NCI-H510A treated with DMSO at 0.1 percent for 48 hours (cell line): ENCODE results near the gene OR1F1.
A peak's percentile ranks its signal among the peaks of the same experiment; 100 is the strongest.
"Not testable (repeated sequence)": the region's sequence is repeated elsewhere in the genome, so short reads cannot be mapped to it uniquely, and the experiment has no call there.

Source experiments
- DNase-seq: peaks from one replicate; lab custom pipeline; 2025; lab: John Stamatoyannopoulos, UW

OR1F1 gene

DNA sequence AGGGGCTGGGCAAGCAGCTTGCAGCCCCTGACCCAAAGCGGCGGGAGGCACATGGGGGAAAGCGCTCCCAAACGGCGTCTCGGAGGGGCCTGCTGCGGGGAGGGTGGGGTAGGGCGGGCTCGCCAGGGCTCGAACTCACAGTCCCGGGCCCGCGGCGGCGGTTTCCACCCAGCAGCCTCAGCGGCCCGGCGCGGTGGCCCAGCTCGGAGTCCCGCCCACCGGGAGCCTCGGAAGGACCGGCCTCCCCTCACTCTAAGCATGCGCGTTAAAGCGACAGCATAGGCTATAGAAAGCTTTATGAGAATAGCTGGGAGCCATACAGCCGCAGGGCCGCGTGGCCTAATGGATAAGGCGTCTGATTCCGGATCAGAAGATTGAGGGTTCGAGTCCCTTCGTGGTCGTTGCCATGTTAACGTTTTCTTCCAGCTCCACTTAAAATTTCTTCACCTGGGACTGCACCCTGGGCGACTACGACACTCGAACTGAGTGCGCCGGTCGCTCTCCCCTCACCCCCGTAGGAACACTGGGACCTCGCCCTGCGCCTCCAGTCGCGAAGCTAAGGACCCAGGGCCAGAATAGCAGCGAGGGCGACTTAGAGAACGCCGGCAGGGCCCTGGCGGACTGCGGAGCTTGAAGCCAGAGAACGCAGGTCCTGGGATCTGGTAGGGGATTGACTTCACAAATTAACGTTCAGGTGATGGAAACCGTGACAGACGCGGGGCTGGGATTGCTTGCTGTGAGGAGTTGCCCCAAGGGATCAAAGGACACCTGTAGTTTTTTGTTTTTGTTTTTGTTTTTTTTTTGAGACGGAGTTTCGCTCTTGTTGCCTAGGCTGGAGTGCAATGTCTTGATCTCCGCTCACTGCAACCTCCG lies 37.4 kb upstream of the OR1F1 start:
- DNase-seq: peak; percentile 78

GRCh38 chr16:3152027-3152276 lies 36.1 kb upstream of the OR1F1 start:
- DNase-seq: no peak

- DNase-seq: peak; percentile 84
Observed at GRCh38 chr16:3152277-3152990, 35.6 kb upstream of the OR1F1 start.

DNA sequence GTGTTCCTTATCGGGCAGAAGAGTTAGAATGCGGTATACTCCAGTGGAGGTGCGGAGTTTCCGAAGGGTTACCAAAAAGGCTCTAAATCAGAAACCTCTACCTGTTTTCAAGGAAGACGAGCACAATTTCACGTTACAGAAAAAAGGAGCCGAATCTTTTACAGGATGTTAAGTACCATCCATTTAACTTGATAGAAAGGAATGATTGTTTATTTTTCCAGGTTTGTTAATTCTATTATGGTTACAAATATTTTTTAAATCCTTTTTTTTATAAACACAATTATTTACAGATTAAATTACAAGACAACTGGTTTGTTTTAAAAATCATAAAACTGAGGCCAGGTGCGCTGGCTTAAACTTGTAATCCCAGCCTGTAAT lies 35.0 kb upstream of the OR1F1 start:
- no peak for DNase-seq

DNA sequence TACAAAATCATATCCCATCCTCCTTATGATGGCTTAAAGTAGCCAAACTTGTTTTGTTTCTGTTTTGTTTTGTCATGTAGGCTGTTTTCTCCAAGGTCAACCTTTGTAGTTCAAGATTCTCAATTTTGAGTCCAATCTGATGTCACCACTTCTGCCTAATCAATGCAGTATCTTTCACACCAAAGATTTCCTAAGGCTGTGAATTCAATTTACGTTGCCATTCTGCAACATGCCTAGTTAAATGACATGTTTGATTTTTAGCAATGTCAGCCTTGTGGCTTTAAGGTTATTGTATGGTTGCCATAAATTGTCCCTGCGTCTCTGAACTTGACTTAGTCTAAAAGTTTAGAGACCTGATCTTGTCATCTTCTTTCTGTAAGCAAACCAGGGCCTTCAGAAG lies 32.8 kb upstream of the OR1F1 start:
- DNase-seq: no peak

DNA sequence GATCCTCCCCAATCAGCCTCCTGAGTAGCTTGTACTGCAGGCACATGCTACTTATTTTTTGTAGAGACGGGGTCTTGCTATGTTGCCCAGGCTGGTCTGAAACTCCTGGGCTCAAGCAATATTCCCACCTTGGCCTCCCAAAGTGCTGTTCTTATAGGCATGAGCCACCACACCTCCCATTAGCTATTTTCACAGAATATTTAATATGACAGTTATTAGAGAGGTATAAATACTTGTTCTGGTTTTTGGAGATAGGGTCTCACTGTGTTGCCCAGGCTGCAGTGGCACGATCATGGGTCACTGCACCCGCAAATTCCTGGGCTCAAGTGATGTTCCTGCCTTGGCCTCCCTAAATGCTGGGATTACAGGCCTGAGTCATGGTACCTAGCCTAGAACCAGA lies 32.0 kb upstream of the OR1F1 start:
- no peak for DNase-seq

GRCh38 chr16:3157229-3158025 lies 30.6 kb upstream of the OR1F1 start:
- DNase-seq: peak; percentile 67

DNA sequence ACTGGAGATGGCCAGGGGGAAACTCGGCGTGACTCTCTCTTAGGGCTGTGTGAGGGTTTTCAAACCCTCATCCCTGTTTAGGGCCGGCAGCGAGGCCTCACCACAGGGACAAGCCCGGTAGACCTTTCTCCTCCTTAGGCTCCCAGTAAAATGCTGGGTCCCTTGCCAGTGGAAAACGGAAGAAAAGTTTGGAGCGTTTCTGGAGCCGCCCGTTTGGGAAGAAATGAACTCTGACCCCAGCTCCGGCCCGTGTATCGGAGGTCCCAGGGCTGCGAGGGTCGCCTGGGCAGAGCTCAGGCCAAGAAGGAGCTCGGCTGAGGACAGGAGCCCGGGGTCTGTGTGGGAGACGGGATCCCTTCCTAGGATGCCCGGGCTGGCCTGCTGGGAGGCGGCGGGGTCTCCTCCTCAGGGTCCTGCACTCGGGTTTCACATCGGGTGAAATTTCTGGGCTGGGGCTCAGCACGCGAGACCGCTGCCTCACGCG lies 29.9 kb upstream of the OR1F1 start:
- no peak for DNase-seq

DNA sequence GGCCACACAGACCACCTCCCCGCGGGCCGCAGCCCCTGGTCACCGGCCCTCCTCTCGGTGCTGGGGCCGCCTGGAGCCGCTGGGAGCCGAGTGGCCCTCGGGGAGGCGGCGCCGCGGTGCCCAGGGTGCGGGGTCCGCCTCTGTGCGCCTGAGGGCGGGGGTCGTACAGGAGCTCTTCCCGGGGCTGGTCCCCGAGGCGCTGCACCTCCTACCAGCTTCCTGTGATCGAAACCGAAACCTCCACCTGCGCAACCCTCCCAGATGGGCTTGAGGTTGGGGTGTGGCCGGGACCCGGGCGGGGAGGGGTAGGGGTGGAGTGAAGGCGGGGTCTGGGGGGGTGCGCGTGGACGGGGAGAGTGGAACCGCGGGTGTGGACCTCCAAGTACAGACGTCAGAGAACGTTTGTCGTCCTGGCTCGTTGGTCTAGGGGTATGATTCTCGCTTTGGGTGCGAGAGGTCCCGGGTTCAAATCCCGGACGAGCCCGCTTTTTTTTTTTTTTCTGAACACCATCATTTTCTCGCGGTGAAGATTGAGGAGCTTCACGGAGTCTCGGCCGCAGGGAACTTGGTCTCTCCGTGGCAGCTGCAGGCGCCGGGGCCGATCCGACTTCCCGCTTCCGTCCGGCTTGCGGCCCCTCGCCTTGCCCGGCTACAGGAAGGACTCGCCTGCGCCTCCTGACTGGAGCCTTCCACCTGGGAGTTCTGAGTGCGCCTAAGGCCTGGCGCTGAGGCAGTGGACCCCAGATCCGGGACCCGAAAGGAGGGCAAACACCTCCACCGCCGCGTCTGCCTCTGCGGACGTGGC lies 29.3 kb upstream of the OR1F1 start:
- DNase-seq: peak; percentile 23

DNA sequence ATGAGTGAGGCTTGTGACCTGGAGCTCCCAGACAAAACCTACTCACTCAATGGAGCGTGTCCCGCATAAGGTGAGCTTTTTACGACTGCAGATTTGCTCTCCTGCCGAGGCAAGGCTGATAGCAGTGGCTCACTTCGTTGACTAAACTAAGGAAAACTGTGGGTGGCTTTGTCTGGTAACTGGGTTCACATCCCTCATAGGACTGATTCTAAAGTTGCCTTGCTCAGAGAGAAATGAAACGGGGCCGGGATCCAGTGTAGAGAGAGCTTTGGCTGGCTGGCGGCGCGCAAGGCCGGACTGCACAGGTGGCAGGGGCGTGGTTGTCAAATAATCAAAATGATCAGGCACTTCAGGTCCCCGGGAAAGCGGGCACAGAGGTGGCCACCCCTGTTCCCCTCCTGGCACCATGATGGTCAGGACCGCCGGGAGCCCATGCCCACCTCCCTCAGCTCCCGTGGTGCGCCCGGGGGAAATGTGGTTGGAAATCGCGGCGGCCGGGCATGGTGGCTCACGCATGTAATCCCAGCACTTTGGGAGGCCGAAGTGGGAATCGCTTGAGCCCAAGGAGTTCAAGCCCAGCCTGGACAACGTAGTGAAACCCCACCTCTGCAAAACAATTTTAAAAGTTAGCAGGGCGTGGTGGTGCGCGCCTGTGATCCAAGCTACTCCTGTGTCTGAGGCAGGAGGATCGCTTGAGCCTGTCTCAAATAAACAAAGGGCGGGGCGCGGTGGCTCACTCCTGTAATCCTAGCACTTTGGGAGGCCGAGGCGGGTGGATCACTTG lies 26.6 kb upstream of the OR1F1 start:
- DNase-seq: peak; percentile 22

DNA sequence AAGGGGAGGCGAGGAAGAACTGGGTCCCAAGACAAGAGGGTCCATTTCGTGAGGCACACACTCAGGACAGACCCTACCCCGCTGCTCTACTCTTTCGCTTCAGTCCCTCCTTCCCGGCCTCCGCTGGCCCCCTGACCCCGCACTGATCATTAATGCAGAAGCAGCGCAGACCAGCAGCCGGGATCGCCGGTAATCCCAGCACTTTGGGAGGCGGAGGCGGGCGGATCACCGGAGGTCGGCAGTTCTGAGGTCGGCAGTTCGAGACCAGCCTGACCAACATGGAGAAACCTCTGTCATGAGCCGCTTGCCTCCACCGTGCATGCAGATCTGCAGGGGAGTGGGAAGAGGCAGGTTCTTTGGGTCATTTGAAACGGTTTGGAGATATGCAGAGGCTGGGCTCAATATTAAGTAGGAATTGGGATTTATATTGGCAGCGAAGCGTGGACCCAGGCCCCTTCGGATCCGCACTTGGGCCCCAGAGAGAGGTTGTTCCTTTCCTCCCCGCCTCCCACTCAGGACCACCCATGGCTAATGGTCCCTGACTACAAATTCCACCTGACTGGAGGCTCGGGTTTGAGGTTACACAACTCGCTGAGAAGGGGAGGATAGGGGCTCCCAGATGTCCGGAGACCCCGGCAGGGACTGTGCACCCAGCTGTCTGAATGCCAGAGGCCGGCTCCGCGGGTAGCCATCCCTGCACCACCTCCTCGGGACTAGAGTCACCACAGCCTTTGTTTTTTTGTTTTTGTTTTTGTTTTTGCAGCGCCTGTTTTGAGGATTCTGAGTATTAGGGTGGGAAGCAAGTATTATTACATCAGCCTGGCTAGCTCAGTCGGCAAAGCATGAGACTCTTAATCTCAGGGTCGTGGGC lies 23.6 kb upstream of the OR1F1 start:
- DNase-seq: no peak

DNA sequence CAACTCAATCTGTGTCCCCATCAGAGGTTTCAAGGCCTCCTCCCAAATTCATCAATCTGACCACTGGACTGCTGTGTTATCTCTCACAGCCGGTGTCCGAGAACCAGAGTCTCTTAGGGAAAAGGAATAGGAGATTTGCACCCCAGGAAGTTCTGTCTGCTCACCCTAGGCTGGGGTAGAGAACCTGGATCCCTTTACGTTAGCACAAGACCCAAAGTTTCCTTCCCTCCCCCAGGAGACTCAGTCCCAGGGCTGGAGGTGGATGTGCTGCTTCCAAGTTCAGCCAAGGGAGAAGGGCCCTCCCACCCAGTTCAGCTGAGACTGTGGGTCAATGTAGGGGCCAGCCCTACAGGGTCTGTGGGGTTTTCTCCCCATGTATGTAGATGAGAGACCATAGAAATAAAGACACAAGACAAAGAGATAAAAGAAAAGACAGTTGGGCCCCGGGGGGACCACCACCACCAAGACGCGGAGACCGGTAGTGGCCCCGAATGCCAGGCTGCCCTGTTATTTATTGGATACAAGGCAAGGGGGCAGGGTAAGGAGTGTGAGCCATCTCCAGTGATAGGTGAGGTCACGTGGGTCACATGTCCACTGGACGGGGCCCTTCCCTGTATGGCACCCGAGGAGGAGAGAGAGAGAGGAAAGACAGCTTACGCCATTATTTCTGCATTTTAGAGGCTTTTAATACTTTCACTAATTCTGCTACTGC lies 22.7 kb upstream of the OR1F1 start:
- no peak for DNase-seq

DNA sequence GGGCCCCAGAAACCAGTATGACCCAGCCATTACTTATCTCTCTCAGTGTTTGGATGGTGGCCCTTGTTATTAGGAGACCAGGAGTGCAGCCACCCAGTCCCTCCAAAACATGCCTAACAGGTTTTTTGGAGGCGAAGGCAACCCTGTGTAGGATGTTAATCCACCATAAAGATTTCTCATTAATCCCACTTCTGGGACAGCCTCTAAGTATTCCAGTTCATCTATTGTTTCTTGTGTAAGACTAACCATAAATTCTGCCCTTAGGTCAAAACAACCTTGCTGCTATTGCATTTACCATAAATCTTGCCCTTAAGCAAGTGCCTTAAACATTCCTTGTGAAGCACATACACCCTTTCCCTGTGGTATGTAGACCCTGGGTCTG lies 21.5 kb upstream of the OR1F1 start:
- no peak for DNase-seq

DNA sequence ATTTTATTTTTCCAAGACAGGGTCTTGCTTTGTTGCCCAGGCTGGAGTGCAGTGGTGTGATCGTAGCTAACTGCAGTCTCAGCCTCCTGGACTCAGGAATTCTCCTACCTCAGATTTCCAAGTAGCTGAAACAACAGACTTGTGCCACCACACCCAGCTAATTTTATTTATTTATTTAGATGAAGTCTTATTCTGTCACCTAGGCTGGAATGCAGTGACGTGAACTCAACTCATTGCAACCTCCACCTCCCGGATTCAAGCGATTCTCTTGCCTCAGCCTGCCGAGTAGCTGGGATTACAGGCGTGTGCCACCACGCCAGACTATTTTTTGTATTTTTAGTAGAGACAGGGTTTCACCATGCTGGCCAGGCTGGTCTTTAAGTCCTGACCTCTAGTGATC lies 19.3 kb upstream of the OR1F1 start:
- DNase-seq: not testable (repeated sequence)

DNA sequence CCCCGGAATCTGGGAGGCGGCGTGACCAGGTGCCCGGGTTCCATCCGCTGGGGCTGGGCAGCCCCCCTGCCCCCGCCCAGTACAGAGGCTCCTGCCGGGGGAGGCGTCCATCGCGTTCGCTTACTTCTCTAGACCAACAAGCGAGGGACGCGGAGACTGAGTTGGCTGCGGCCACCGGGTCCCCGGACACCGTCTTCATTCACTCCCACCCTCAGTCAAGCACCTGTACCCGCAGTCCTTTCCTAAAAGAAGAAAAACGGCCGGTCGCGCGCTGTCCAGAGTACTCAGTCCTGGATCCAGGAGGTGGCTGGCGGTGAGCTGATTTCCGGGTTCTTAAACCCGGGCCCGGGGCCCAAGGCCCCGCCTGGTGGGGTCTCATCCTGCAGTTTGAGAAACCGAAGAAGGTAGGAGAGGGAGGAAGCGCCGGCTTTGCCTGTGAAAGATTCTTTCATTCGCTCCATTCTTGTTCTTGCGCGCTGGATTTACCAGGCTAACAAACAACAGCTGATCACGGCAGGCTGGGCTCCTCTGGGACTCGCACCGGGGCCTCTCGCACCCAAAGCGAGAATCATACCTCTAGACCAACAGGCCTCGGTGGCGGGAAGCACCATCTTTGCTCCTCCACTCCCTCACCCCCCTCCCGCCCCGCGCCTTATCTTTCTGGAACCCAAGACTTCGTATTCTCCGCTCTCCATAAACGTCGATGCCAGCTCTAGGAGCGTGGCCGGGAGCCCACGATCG lies 17.4 kb upstream of the OR1F1 start:
- no peak for DNase-seq

GRCh38 chr16:3171181-3171854 lies 16.7 kb upstream of the OR1F1 start:
- no peak for DNase-seq

DNA sequence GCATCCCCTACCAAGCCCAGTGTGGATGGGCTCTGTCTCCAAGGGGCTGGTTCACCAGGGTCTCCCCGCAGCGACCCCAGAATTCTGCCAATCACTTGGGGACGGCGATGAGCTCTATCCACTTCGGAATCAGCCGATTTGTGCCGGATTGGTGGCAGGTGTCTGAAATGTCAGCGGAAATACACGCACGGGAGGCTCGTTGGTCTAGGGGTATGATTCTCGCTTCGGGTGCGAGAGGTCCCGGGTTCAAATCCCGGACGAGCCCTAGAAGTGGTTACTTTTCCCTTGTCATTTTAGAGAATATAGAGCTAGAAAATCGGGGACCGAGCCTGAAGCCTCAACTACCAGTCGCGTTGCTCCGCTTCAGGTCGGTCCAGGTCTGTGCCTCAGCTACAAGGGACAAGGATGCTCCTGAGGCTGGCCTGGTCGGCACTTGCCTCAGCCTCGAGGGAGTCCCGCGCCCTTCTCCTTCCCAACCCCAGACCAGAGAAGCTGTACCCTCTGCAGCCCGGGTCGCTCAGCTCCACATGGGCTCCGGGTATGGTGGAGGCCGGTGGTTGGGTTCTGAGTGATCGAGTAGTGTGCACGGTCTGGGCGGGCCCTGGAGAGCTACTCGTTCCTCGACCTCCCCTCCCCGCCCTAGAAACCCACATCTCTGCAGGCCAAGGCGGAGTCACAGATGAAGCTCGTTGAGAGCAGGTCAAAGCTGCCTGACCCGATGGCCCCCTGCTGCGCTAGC lies 16.0 kb upstream of the OR1F1 start:
- DNase-seq: no peak
